GM19397 (cell line): ENCODE results near the gene ARHGEF17.

Source experiments
- ATAC-seq: cut with Tn5 transposase; IDR thresholded peaks from one replicate; pipeline ENCODE4 v1.9.1; 2021; ENCODE audit warnings: mild to moderate bottlenecking, moderate library complexity; ENCODE audit not compliant: unreplicated experiment

ARHGEF17 gene

DNA sequence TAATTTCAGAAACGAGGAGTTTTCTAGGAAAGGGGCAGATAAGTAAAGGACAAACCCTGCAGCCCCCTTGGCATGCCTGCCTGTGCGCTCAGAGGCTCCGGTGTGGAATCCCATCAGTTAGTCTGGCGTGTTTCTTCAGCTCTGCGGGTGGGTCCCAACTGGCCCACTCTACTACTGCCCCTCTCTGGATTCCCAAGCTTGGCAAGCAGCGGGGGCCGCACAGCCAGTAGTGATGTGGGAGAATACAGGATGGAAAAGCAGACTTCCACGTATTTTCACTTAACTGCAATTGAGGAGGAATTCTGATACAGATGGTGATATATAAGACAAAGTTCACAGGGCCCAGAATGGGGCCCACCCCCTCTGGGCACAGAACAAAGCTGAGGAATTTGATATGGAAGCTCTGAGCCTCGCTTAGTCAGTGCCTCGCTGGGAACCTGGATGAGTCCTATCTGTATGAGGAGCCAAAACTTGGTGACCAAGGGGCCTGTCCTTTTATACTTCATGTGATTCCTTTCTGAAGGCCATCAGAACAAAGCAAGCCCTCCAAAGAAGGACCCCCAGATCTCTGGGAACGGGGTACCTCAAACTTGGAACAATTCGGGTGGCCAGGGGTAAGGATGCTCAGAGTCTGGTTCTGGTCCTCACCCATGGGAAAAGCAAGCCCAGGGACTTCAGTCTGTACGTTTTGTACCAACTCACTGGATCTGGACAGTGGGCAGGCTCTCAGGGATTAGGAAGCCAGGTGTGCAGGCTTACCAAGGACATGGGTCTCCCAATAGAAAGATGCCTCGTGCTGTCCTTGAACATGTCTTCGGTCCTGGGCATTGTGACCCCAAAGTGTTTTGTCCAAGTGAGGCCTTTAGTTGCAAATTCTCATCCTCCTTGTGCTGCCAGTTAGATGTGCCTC is 94.1 kb downstream of the ARHGEF17 start:
- no peak for ATAC-seq

DNA sequence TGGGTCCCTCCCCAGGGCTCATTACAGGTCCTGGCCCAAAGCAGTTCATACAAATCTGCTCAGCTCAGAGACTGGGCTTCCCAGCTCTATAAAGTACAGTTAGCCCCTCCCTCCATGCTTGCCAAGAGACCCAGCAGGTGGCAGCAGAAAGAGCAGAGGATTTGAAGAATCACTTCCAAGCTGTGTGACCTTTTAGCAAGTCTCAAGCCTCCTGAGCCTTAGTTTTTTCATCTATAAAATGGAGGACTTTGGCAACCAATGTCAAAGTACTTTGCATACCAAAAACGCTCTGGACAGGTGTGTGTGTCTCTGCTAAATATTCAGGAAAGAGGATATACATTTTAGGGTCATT is 94.7 kb downstream of the ARHGEF17 start:
- no peak for ATAC-seq

DNA sequence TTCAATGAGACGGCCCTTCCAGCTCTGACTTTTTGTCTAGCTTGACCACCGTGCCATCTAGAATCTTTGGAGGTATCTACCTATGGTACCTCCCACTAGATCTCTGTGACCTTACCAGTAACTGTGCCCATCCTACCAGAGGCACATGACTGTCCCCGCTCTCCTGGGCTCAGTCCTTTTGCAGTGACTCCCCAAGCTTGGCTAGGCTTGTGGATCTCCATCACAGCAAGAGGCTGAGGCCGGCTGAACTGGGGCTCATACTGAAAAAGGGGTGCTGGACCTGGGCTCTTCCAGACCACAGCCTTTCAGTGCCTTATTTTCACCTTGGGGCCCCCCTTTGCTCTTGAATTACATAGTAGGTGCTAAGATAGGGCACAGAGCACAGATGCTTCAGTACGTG is 95.5 kb downstream of the ARHGEF17 start:
- ATAC-seq, result no peak

DNA sequence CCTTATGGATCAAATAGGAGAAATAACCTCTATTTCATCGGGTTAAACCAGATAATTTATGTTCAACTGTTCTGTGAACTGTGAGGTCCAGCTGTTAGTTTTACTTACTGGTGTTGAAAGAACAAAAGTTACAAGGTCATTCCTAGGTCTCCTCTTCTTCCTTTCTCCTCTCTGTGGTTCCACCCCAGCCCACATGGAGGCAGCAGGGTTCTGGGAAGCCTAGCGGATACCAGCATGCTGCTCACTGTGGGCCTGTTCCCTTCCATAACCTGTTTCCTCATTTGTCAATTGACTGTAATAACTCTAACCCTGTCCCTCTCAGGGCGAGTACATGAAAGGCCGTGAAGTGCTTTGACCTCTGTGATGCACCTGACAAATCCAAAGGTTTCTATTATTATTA is 96.0 kb downstream of the ARHGEF17 start:
- ATAC-seq, result no peak

DNA sequence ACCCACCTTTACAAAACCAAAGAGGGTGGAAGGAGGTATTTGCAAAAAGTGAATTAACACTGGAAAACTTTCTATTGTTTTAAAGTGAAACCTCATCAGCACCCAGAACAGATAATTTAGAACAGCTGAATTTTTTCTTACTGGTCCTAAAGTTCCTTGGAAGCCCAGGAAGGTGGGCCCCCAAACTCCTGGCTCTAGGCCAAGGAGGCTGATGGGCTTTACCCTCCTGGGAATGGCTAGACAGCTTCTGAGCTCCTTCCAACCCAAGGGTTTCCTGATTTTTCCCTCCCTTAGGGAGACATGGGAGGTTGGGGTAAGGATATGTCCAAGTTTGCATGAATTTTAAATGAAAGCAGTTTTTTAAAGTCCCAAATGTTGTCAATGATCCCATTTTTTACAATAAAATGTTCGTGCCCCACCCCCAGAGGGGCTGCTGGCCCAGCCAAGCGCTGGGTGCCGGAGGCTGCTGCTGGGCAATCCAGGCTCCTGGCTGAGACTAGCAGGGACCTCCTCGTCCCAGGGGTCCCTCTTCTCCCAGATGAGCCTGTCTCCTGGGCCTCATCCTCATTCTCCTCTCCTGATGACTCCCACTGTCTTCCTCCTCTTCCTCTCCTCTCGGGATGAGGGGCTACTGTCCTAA is 96.5 kb downstream of the ARHGEF17 start:
- no peak for ATAC-seq

DNA sequence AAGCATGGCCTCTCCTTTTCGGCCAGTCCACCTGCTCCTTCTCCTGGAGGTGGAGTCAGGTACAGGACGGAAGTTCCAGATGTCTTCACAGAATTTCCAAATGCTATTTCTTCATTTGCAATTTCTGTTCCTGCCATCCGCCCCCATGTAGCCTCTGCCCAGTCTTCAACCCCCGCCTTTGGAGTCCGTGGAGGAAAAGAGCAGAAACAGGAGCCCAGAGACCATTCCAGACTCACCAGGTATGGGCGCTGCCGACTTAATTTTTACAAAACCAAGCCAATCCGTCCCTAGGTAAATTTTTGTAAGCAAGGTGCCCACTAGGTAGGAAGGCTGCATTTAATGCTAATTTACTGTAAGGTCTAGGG is 97.1 kb downstream of the ARHGEF17 start:
- no peak for ATAC-seq

DNA sequence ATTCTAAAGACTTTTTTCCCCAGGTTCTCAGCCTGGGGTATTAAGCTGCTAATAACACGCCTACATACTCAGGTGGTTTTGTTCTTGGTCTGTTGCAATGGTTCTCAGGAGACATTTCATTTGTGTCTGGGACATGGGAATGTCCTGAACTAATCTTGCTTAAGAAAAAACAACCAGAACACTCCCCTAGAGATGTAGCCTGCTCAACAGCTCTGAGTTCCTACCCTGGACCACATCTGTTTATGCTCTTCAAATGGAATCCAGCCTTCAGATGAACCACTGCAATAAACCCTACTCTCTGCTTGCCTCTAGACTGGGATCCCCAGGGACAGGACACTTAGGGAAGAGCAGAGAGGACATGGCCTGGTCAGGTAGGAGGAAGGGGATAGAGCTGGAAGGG is 98.1 kb downstream of the ARHGEF17 start:
- ATAC-seq, result no peak

DNA sequence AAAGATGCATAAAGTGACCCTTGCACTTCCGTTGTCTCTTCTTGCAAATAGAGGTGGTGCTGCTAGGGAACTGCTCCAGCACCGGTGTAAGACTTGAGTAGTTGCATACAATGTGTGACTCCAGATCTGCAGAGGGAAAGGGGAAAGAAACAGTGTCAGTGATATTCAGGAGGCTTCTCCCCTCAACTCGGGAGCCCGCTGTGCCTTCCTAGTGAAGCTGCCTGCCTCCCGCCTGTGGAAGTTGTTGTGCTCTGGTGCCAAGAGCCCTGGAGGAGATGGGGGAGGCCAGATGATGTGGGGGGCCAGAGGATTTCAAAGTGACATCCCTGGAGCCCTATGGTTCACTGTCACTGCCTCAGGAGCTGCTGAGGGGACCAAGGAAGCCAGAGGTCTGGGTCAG is 98.5 kb downstream of the ARHGEF17 start:
- no peak for ATAC-seq

DNA sequence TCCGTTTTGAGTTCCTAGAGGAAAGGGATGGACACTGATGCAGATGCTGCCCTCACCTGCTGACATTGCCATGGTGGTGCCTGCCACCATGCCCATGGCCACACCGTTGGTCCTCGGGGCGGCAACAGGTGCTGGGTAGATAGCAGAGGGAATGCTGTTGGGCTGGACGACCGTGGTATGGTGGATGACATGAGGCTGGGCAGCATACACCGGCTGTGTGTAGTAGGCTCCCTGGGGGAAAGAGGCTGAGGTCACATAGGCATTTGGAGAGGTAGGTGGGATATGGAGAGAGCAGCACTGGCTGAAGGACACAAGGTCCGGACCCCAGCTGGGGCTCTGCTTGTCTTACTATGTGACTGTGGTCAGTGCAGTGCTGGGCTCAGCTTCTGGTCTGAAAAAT is 101.4 kb downstream of the ARHGEF17 start:
- no peak for ATAC-seq

DNA sequence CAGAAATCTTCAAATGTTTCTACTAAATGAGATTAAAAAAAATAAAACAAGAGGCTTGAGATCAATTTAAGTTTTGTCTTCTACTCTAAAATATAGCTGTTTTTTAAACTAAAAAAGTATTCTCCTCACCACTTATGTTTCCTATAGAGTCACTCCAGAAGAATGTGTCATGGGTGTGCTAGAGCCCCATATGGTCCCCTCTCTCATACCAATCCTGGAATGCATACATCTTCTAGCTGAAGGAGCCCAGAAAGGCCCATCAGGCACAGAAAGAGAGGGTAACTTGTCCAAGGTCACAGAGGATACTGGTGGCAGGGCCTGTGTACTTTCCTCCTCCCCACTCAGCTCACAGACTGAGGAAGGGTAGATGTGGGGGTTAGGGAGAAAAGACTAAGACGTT is 102.6 kb downstream of the ARHGEF17 start:
- ATAC-seq, result no peak

DNA sequence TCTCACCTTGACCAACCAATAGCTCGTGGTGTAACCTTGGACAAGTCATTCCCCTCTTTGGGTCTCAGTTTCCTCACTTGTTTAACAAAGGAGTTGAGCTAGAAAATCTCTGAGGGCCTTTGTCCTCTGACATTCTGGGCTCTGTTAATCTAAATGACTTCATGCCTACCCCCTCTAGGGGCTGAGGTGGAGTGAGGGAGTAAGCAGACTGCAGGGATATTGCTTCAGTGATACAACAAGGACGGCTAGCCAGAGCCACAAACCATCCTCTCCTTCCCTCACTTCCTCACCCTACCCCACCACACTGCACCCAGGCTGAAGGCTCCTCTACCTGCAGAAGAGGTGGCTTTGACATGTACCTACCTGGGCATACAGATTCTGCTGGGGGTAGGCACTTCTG is 103.0 kb downstream of the ARHGEF17 start:
- ATAC-seq, result no peak

DNA sequence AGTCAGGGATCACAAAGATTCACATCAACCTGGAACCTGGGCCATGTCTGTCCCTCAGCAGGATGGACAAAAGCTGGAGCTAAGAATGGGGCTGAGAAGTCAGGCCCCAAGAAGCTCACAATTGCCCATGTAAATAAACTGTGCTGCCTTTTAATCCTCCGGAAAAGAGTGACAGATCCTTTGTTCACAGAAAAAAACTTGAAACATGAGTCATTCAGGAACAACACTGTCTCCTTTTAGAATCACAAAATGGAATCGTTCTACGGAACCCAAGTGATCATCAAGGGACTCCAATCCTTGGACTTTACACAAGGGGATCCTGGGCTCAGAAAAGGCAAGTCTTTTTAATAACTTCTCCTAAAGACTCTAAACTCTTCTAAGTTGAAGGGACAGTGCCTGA is 104.2 kb downstream of the ARHGEF17 start:
- ATAC-seq, result no peak

DNA sequence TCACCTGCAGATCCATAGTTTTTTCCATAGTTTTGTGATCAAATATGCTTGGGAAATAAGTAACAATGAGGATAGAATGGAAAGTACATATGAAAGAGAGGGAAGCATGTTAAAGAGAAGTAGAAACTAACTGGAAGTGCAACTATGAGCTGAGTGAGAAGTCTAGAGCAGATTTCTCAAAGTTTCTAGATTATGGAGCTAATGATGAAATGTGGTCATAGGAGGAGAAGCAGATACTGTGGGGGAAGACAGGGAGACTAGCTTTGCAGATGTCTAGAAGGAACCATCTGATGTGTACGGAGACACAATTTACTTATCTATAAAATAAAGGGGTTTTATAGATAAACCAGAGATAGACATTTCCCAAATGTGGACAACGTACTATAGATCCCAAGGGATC is 105.2 kb downstream of the ARHGEF17 start:
- no peak for ATAC-seq

DNA sequence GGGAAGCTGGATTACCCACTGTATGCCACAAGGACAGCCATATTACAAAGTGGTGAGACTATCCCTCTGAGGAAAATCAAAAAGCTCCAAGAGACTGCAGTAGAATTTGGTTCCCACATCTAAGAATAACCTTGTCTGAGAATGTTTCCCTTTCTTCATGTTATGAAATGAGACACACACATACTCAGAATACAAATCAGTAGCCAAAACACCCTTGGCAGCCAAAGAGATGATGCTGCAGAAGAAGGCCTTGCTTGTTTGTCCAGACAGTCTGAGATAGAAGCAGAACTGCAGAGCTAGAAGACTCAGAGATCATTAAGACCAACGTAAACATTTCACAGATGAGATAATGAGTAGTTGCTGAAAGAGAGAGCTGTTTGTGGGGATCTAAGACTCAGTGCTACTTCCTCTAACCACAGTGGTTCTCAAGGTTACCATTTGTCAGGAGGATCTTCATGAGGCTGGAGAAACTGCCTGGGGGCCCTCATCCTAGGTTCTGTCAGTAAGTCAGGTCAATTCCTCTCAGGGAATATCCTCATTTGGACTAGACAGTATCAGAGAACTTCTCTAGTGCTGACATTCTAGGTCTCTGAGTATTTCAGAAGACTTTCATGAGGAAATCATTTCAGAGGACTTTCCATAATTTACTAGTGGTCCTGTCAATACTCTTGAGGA is 107.0 kb downstream of the ARHGEF17 start:
- ATAC-seq, result no peak

DNA sequence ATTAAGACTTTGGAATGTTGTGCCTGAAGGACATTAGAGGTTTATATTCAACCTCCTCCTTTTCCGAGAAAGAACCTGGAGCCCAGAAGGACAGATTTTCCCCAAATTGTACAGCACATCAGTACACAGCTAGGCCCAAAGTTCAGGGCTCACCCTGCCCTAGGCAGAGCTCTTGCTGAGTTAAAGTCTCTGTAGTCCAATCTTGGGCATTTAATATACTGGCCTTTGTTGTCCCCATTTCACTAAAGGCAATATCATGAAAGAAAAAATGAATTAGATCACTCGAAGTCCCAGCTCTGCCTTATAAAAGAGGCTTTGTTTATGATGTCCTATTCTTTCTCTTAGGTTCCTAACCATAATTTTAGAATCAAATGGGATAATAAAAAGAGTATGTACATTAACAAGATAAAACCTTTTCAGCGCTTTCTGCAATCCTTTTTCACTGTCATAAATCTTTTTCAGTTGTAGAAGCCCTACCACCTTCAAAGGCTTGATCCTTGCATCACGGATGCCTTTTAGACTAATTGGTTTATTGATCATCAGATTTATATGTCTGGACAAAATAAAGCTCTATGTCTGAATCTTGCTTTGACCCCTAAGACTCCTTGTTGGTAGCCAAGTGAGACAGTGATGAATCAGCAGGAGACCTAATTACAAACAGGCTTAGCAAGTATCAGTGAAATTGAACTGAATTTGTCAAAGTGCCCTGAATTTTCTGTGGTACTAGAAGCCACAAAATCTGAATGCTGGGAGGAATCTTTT is 108.0 kb downstream of the ARHGEF17 start:
- ATAC-seq, result no peak

DNA sequence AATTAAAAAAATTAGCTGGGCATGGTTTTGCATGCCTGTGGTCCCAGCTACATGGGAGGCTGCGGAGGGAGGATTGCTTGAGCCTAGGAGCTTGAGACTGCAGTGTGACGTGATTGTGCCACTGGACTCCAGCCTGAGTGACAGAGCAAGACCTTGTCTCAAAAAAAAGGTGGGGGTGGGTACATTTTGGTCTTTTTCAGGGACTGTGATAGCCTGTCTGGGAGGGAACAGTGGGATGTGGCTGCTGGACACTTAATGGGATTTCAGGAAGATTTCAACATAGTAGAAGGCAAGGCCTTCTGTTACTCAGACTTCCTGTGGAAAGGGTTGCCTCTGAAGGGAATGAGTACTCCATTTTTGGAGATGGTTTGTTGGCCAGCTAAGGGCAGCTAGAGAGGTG is 108.7 kb downstream of the ARHGEF17 start:
- ATAC-seq, result no peak
